NCI-H69 (cell line): ENCODE data around the gene ABLIM3.

Experiments
- DNase-seq: peaks from one replicate; lab custom pipeline; 2025; lab: John Stamatoyannopoulos, UW

Gene ABLIM3

GRCh38 chr5:149157330-149157729 lies 16.0 kb downstream of the ABLIM3 start:
- peak; percentile 21 for DNase-seq

GRCh38 chr5:149160291-149160787 lies 19.0 kb downstream of the ABLIM3 start:
- DNase-seq, result peak; percentile 38

DNA sequence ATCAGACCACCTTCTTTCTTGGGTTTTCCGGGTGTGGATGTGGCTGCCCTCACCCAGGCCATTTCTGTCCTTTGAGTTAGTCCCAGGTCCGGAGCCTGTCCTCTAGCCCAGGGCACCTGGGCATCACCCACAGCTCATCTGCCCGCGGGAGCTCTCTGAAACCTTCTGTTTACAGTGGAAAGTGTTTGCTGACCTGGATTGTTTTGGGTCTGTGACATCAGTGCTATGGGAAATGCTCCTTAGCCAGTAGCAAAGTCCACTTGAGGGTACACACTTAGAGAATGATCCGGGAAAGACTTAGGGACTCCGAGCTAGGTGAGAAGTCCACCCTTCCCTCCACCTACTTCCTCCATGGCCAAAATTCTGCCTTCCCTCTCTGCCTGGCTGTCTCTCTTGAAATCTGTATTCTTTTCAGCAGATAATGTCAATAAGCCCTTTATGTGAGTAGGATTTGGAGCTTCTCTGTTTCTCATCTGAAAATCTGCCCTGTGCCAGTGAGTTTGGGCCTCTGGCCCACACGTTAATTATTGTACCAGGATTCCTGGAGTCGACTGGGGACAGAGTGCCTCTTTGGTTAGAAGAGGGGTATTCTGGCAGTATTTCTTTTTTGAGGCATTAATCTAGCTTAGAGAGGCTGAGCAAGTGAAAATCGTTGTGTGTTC lies 19.9 kb downstream of the ABLIM3 start:
- no peak for DNase-seq

- DNase-seq, result no peak
Measured at GRCh38 chr5:149161850-149162249, 20.6 kb downstream of the ABLIM3 start.

GRCh38 chr5:149162401-149163084 lies 21.2 kb downstream of the ABLIM3 start:
- peak; percentile 13 for DNase-seq

- no peak for DNase-seq
Measured at GRCh38 chr5:149164731-149165130, 23.4 kb downstream of the ABLIM3 start.

- no peak for DNase-seq
Measured at GRCh38 chr5:149166128-149166527, 24.8 kb downstream of the ABLIM3 start.

DNA sequence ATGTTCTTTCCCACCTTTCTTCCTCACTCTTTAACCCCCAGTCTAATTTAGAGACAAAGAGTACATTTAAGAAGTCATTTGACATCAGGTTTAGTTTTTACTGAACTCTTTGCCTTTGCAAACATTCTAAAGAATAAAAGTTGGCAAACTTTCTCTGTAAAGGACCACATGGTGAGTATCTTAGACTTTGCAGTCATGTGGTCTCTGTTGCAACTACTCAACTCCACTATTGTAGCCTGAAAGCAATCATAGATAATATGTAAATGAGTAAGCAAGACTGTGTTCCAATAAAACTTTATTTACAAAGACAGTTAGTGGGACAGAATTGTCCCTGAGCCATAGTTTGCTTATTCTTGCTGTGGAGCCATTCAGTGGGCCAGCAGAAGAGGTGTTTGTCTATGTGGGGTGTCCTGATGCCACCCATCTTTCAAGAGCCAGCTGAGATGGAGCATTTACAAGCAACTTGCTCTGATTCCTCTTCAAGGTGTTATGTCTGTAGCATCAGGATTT lies 25.4 kb downstream of the ABLIM3 start:
- DNase-seq, result no peak

DNA sequence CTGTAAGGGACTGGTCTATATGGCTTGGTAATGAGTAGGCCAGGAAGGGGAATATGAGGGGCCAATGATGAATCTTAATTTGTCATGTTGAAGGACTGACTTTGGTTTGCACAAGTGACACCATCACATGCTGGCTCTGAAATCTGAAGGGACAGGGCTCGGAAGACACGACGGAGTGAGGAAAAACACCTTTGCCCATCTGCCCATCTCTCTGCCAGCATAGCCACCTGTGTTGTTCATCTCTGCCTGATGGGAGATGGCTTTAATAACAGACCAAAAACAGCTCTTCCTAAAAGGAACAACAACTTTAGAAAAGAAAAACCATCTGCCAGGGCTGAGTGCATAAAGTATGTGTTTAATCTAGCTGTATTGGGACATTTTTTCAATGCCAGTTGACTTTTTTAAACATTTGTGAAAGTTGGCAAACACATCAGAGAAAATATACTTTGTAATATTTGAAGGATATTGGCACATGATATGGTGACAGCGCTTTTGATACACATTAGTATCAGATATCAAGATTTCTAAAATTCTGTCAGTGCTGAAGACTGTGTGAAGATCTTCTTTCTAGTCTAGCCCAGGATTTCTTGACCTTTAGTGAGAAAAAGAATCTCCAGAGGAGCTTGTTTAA lies 27.1 kb downstream of the ABLIM3 start:
- no peak for DNase-seq

- DNase-seq, result peak; percentile 87
Measured at GRCh38 chr5:149170299-149170698, 29.0 kb downstream of the ABLIM3 start.

DNA sequence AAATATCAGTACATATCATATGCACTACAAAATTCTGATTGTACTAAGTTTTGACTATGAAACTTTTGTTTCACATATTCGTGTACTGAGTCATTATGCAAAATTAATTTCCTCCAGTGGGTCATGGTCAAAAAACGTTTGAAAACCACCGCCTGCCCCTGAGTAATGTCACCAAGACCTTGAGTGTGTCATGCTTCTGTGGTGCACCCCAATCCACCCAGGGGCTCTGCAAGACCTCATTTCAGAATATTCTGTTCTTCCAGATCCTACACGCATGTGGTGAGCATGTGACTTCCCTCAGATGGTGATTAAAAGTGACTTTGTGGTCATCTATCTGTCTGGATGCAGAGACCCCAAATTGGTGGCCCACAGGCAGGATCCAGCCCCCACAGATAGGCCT lies 31.0 kb downstream of the ABLIM3 start:
- no peak for DNase-seq

- no peak for DNase-seq
Measured at GRCh38 chr5:149172709-149173505, 31.6 kb downstream of the ABLIM3 start.

DNA sequence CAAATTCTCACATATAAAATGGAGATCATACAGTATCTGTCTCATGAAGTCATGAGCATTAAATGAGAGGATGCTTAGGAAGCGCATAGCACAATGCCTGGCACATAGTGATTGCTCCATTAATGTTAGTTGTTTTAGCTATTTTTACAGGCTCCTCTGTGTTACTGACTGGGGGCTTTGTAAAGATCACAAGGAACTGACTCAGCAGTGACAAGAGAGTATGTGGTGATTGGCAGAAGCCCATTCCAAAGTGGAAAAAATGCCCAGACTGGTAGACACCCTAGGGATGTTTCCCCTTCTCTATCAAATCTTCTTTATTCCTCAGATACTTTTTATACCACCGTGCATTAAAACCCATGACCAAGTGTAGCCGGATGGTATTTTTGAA lies 33.5 kb downstream of the ABLIM3 start:
- no peak for DNase-seq

GRCh38 chr5:149175346-149176105 lies 34.2 kb downstream of the ABLIM3 start:
- peak; percentile 41 for DNase-seq

GRCh38 chr5:149177339-149177843 lies 36.1 kb downstream of the ABLIM3 start:
- no peak for DNase-seq

- peak; percentile 73 for DNase-seq
Measured at GRCh38 chr5:149177911-149178565, 36.7 kb downstream of the ABLIM3 start.

DNA sequence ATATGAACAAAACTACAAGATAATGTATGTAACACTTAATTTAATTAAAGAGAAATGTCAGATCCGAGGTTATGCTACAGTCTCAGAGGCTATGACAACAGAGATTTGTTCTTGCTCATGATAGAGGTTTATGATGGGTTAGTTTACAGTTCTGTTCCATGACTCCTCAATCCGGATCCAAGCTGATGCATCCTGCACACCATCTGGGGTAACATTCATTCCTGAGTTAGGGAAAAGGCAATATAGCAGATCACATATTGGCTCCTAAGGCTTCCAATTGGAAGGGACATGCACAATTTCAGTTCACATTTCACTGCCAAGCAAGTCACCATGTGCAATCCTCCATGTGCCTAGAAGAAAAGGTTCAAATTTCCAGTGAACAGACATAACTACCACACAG lies 40.4 kb downstream of the ABLIM3 start:
- no peak for DNase-seq

DNA sequence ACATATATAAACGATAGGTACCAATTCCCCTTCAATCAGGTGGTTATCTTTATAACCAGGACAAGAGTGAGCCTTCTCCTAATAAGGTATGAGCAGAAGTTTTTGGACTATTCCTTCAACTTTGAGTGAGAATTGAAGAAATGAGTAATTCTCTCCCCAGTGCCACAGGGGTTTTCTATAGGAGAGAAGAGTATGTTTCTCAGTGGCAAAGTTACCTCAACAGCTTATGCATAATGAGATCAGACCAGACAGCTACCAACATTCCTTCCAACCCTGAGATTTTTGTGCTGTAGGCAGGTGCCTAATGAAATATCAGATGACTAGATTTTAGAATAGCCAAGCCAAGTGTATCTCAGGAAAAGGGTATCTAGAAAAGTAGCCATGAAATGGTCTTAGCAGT lies 40.9 kb downstream of the ABLIM3 start:
- DNase-seq, result no peak

DNA sequence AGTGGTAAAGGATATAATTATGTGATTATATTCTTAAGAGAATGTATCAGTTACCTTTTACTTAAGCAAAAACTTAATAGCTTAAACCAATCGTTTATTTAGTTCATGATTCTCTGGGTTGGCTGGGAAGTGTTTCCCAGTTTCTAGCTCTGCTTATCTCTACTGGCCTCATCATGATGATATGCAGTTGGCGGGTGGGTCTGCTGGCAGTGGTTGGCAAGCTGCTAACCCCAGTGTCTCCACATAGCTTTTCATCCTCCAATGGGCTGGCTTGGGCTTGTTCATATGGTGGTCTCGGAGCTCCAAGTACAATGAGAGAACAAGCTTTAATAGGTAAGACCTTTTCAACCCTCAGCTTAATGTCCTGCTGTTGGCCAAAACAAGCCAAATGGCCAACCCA lies 43.8 kb downstream of the ABLIM3 start:
- DNase-seq, result no peak

DNA sequence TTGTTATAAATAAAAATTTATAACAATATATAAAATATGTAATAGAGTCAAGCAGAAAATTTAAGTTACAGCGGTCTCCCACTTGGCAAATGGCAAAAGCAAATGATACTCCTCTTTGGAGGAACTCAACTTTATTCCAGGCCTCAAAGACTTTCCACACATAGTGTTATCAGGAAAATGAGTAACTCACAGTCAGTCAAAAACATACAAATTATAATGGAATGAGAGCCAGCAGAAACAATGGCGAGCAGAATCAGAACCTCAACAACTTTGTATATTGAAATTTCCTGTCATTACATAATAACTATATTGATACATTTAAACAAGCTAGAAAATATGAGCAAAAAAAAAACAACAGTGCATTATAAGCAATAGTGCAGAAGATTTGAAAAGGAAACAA lies 45.2 kb downstream of the ABLIM3 start:
- no peak for DNase-seq

- peak; percentile 40 for DNase-seq
Measured at GRCh38 chr5:149187617-149188016, 46.3 kb downstream of the ABLIM3 start.
